NCI-H2227 treated with DMSO at 0.1 percent for 48 hours (cell line): ENCODE data around the gene DLGAP1.
"Not testable (repeated sequence)": the region's sequence is repeated elsewhere in the genome, so short reads cannot be mapped to it uniquely, and the experiment has no call there.

Experiments
- DNase-seq: peaks from one replicate; lab custom pipeline; 2025; lab: John Stamatoyannopoulos, UW

The DLGAP1 gene

GRCh38 chr18:4385876-4386275 is 69.2 kb downstream of the DLGAP1 start:
- no peak for DNase-seq

GRCh38 chr18:4384932-4385331 is 70.2 kb downstream of the DLGAP1 start:
- DNase-seq: no peak

DNA sequence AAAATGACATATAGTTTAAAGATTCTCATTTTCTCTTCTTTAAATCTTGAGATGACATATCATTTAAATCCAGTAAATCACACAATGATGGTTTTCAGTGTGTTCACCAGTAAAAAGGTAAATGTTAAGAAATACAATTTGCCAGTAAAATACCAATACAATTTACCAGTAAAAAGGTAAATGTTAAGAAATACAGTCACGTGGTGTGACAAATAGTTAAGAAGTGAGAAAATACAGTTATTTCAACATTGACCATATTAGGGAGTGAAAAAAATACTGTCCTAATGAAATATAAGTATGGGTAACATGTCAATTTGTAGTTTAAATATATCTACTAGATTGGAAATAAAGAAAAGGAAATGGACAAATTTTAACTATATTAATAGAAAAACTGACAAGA is 80.5 kb downstream of the DLGAP1 start:
- no peak for DNase-seq

- DNase-seq: no peak
Measured at GRCh38 chr18:4369705-4370104, 85.4 kb downstream of the DLGAP1 start.

DNA sequence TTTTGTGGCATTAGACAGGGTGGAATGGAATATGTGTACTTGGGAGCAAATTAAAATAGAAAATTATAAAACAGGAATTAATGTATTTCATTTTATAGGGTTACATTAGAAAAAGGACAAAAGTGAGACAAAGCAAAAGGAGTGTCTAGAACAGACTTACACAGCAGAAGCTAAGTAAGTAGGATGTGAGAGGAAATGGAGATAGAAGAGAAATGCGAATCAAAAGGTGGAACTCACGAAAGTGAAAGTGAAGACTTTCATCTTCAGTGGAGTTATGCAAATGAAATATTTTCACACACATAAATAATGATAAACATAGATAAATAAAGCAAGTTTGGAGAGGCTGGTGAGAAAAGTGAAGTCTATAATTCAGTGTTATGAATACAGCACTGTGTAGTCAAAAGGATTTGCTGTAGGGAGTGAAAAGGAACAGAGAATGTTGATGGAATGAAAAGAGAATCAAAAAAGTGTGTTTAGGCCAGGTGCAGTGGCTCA is 94.8 kb downstream of the DLGAP1 start:
- DNase-seq: no peak

- DNase-seq: no peak
Measured at GRCh38 chr18:4358618-4359017, 96.5 kb downstream of the DLGAP1 start.

- DNase-seq: no peak
Measured at GRCh38 chr18:4357579-4357978, 97.5 kb downstream of the DLGAP1 start.

DNA sequence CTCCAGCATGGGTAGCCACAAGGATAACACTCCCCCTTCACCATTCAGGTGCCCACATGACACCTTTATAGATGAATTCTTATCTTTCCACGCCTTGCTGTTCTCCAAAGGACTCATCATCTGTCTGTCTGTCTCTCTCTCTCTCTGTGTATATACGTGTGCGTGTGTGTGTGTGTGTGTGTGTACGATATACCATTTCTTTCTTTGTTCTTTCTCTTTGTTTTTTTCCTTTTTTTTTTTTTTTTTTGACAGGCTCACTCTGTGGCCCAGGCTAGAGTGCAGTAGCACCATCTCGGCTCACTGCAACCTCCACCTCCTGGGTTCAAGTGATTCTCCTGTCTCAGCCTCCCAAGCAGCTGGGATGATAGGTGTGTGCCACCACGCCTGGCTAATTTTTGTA is 98.2 kb downstream of the DLGAP1 start:
- no peak for DNase-seq

DNA sequence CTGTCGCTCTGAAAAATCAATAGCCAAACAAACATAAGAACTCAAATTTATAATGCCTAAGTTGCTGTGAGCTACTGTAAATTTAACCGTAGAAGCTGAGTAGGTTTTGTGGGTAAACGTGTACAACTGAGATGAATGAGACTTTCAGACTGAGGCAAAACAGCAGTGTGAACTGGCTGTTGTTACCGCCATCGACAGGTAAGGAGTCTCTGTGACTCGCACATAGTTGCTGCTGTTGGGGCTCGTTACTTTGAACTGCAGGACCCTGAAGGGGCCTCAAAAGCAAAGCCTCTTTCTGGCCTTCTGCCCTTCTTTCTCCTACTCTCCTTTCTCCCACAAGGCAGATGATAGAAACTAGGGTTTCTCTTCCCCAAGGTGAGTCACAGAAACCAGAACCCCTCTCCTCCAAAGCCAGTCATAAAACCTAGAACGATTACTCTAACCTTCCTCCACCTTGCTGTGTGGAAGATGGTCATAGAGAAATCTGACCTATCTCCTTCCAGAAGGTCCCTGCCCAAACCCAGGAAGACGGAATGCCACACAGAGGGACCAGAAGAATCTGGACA is 101.2 kb downstream of the DLGAP1 start:
- no peak for DNase-seq

DNA sequence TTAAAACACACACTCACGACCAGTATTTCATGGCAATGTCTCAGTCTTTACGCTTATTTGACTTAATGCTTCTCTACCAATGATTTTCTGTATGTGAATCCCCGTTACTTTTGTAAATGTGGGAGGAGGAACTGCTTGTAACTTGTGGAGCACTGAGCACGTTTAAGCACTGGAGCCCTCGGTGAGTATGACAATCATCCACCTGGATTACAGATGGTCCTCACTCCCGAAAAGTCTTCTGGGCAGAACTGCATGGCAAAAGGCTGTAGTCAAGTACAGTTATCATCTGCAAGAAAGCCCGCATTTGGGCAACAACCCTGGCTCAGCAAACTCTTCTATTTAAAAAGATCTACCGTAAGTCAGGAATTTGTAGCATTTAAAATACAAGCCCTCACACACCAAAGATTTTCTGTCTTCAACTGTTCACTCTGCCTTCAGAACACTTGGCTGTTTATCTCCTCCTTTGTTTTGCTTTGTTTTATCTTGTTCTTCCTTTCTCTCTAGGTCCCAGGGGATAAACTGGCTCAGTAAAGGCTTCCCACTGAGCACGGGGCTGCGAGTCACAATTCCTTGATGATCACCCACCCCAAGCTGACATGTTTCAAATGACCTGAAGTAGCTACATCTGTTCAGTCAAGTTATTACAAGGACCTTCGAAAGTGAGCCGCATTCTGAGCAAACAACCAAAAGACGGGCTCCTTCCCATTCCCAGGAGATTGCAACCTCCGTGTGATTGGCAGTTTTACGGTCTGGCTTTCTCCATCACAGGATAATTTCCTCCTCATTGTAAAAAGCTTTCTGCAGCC is 102.2 kb downstream of the DLGAP1 start:
- no peak for DNase-seq

DNA sequence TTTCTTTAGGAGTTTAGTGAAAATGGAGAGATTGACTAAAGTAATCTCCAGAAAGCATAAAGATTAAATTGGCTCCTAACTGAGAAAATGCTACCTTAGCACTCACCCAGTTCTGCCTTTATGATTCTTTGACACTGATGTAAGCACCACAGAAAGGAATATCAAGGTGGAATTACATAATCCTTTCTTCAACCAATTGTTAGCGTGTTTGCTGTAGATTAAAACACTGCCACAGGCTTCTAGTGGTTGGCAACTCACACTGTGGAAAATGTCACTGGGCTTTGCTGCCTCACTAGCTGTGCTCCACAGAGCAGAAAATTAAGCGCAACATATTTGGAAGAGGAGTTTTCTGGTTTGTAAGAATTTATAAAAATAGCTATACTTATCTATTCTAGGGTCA is 104.1 kb downstream of the DLGAP1 start:
- no peak for DNase-seq

DNA sequence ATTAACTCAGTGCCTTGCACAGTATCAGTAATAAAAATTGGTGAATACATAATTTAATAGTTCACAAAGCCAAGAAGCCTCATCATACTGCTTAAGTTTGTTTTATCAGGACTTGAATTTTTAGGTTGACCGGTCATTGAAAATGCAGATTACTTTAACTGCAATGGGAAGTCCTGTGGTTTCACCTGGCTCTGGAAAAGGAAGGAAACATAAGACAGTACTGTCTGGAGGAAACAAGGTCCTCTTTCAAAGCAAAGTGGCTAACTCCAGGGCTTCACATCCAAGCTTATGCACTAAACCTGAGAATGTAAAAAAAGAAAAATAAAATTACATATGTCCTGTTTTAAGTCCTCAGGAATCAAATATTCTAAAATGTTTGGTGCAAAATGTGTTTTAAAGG is 119.7 kb downstream of the DLGAP1 start:
- DNase-seq: no peak

GRCh38 chr18:4333043-4333442 is 122.1 kb downstream of the DLGAP1 start:
- no peak for DNase-seq

DNA sequence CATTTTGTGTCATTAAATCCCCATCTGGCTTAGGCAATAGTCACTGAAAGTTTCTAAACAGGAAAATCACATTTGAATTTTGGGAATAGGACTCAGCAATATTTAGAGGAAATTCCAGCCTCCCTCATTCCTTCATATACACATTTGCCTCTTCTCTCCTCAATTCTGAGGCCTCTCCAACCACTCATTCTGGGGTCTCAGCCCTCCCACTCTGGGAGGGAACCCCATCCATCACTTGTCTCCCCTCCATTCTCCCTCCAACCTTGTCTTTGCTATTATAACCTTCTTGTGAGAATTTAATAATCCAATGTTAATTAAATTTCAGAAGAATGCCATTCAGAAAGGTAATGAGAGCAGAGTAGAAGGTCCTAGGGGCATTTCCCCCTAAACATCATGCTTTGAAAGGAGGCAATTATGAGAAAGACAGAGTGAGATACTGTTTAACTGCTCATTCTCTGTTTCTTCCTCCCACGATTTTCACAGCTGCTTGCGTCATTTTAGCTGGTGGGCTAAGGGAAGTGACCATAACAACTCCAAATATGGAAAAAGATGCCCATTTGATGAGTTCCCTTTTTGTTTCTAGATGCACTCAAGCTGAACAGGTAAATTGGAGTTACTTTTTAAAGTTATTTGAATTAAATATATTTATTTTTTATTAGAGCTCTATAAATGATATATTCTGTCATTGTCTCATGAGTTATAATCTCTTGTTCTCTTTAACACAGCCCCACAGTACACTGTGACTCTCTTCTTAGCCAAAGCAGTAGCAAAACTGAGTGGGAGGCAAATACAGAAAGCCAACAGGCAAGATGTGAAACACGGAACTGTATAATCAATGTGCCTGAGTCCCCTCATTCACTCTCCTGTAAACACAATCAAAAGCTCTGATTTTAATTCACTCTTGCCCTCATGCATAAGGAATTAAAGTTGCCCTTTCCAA is 135.1 kb downstream of the DLGAP1 start:
- DNase-seq: no peak

GRCh38 chr18:4318311-4318710 is 136.8 kb downstream of the DLGAP1 start:
- DNase-seq: no peak

GRCh38 chr18:4311945-4312344 is 143.2 kb downstream of the DLGAP1 start:
- not testable (repeated sequence) for DNase-seq

- DNase-seq: no peak
Measured at GRCh38 chr18:4311136-4311535, 144.0 kb downstream of the DLGAP1 start.

- no peak for DNase-seq
Measured at GRCh38 chr18:4309227-4309626, 145.9 kb downstream of the DLGAP1 start.

GRCh38 chr18:4308576-4308975 is 146.5 kb downstream of the DLGAP1 start:
- no peak for DNase-seq

- no peak for DNase-seq
Measured at GRCh38 chr18:4299395-4299794, 155.7 kb downstream of the DLGAP1 start.

DNA sequence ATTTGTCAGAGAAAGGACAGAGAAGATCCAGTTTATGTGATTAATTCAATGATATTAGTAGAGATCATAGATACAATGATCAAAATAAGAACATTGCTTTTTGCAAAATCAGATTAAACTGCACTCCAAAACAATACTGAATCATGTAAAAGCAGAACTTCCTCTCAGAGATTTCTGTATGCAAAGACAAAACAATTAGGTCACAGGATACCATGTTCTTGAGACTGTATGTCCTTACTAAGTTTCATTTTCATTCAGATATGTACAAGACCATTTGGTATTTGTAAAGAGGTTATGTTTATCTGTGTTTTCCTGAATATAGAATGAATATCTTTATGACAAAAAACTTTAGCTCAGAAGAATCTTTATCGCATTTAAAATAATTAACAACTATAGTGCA is 161.8 kb downstream of the DLGAP1 start:
- DNase-seq: no peak

DNA sequence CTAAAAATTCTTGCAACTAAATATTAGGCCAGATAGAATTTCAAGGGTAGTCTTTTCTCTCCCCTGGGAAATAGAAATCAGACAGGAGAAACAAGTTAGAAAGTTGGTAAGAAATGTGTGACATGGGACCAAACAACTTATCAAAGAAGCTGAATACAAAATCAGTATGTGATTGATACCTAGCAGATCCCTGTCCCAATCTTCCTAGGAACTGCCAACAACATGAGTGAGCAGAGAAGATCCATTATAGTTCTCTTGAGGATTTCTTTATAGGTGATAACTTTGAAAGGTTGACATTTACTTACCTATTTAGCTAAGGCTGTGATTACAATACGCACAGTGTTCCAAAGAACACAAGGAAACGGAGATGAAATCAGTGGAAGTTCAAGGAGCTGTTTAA is 162.4 kb downstream of the DLGAP1 start:
- DNase-seq: no peak

DNA sequence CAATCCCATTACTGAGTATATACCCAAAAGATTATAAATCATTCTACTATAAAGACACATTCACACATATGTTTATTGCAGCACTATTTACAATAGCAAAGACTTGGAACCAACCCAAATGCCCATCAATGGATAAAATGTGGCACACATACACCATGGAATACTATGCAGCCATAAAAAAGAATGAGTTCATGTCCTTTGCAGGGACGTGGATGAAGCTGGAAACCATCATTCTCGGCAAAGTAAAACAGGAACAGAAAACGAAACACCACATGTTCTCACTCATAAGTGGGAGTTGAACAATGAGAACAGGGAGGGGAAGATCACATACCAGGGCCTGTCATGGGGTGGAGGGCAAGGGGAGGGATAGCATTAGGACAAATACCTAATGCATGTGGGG is 167.8 kb downstream of the DLGAP1 start:
- not testable (repeated sequence) for DNase-seq
